GM18951 (cell line): Measurements from ENCODE around the gene PROK2.

Experiments used
- POLR2A ChIP-seq: IDR thresholded peaks from 4 replicates; pipeline ENCODE4 v1.6.1; 2011; ENCODE audit warnings: mild to moderate bottlenecking; ENCODE audit not compliant: insufficient read length, insufficient read depth; ENCODE audit errors: extremely low read depth
- in situ Hi-C: fragments of 300-500 bp; cut with MboI; formaldehyde crosslinking; loops from one replicate; pipeline ENCODE4 v1.12.0; 2022; ENCODE audit warnings: low sequenced_read_pairs, mixed read lengths, inconsistent platforms; ENCODE audit not compliant: unreplicated experiment

PROK2 gene

DNA sequence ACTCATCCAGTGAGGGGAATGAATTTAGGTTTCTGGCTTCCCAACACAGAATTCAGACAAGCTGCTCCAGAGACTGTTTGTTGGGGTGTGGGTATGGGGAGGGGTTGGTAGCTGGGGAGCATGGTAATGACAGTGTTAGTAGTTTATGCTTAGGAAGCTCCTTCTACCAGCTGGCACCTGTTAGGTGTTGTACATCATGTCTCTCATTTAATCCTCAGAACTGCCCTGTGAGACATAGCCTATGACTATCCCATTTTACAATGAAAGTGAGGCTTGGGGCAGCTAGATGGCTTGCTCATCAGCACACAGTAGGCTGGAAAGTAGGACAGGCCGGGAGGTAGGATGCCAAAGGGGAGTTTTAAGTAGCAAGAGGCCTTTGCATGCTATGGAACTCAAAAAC is 62.3 kb downstream of the PROK2 start:
- in situ Hi-C loops = loop anchor here (25.0 kb wide), 1 partner anchor 1365 kb away; no protein-coding TSS in a partner anchor
- no peak for TF ChIP-seq POLR2A
